A549 (cell line): ENCODE results near the gene ZNF385B.
"Not testable (repeated sequence)": the region's sequence is repeated elsewhere in the genome, so short reads cannot be mapped to it uniquely, and the experiment has no call there.

Experiments used
- HOXB13 ChIP-seq: fragments of 250-450 bp; sonication (Bioruptor Pico); IDR thresholded peaks from 2 replicates; pipeline ENCODE4 v1.5.0; 2020; ENCODE audit warnings: low read depth, mild to moderate bottlenecking, moderate library complexity
- MAZ ChIP-seq: fragments of 150-350 bp; IDR thresholded peaks from 2 replicates; pipeline ENCODE4 v1.6.1; 2014; ENCODE audit warnings: antibody characterized with exemption, low read depth, low read length, borderline replicate concordance
- RCOR1 ChIP-seq: fragments of 150-350 bp; IDR thresholded peaks from 2 replicates; pipeline ENCODE4 v1.6.1; 2014; ENCODE audit warnings: antibody characterized with exemption, low read length, low read depth
- REST ChIP-seq: fragments of 200-600 bp; sonication (generic); IDR thresholded peaks from 2 replicates; pipeline ENCODE4 v1.6.1; 2016; ENCODE audit warnings: antibody characterized with exemption, mild to moderate bottlenecking, moderate library complexity
- ZFP36 ChIP-seq: fragments of 450-650 bp; IDR thresholded peaks from 2 replicates; pipeline ENCODE4 v1.6.1; 2014; ENCODE audit warnings: borderline replicate concordance; ENCODE audit not compliant: partially characterized antibody
- TF ChIP-seq, protein P1 (sequence below): fragments of >200 bp; sonication (Bioruptor Twin); formaldehyde crosslinking; IDR thresholded peaks from 3 replicates; pipeline ENCODE4 v1.5.1; 2016

DNA sequence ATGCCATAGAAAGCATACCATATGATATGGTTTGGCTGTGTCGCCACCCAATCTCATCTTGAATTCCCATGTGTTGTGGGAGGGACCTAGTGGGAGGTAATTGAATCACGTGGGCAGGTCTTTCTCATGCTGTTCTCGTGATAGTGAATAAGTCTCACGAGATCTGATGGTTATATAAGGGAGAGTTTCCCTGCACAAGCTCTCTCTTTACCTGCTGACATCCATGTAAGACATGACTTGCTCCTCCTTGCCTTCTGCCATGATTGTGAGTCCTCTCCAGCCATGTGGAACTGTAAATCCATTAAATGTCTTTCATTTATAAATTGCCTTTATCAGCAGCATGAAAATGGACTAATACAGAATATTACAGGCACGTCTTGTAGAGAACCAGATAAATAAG is 403.3 kb downstream of the ZNF385B start:
- TF ChIP-seq REST; RCOR1; MAZ; HOXB13 (CRISPR knock-in tag); ZFP36: not testable (repeated sequence)
- TF ChIP-seq, protein P1, sequence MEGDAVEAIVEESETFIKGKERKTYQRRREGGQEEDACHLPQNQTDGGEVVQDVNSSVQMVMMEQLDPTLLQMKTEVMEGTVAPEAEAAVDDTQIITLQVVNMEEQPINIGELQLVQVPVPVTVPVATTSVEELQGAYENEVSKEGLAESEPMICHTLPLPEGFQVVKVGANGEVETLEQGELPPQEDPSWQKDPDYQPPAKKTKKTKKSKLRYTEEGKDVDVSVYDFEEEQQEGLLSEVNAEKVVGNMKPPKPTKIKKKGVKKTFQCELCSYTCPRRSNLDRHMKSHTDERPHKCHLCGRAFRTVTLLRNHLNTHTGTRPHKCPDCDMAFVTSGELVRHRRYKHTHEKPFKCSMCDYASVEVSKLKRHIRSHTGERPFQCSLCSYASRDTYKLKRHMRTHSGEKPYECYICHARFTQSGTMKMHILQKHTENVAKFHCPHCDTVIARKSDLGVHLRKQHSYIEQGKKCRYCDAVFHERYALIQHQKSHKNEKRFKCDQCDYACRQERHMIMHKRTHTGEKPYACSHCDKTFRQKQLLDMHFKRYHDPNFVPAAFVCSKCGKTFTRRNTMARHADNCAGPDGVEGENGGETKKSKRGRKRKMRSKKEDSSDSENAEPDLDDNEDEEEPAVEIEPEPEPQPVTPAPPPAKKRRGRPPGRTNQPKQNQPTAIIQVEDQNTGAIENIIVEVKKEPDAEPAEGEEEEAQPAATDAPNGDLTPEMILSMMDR = not testable (repeated sequence)
